ENCODE data around the gene DHRS7B.
A peak's percentile ranks its signal among the peaks of the same experiment; 100 is the strongest.

DHRS7B gene

GRCh38 chr17:21085707-21086106 is 41.1 kb upstream of the DHRS7B start:
- peaks cover 0 to 3% (median 0%) of the 10 kb centered on the region in 5 experiments for H3K9me3 ChIP-seq (ENCODE audit: control extremely low read depth in 1 of 5, control insufficient read depth in 4 of 5, insufficient read depth in 2 of 5, low read depth in 1 of 5, low read length in 4 of 5)
- no peaks in the 10 kb centered on the region for H3K27me3 ChIP-seq (replicated peaks in 2 of 5; ENCODE audit: control insufficient read depth in 4 of 5, insufficient read depth in 5 of 5, low read length in 4 of 5)
- WGBS (ENCODE audit: insufficient coverage): 84% methylated on average over 15 of the region's 32 CpGs
- POLR2A ChIA-PET: no interaction called here
- no peak overlapping the region for H3K27ac ChIP-seq (ENCODE audit: insufficient read depth in 1 of 2, low read depth in 1 of 2, low read length in 2 of 2, poor library complexity in 1 of 2, severe bottlenecking in 2 of 2)
- peaks cover 0 to under 1% (median 0%) of the 10 kb centered on the region in 4 experiments for H3K4me1 ChIP-seq (ENCODE audit: control extremely low read depth in 1 of 4, control insufficient read depth in 4 of 4, insufficient read depth in 4 of 4, low read length in 3 of 4)
- DNase-seq: no peak
- CTCF ChIA-PET: interaction anchor here (0.8 kb wide), 1 partner anchor 13 kb away, joined by 3 read pairs; no protein-coding TSS in a partner anchor
- no peaks in the 10 kb centered on the region for H3K36me3 ChIP-seq (ENCODE audit: control insufficient read depth in 4 of 4, insufficient read depth in 4 of 4, low read length in 3 of 4)
- H3K4me3 ChIP-seq (ENCODE audit: control insufficient read depth in 1 of 7, extremely low read depth in 1 of 7, insufficient read depth in 4 of 7, low read depth in 2 of 7, low read length in 6 of 7): no peak overlapping the region

GRCh38 chr17:21089145-21089544 is 37.6 kb upstream of the DHRS7B start:
- H3K9me3 ChIP-seq (ENCODE audit: control extremely low read depth in 1 of 5, control insufficient read depth in 4 of 5, insufficient read depth in 2 of 5, low read depth in 1 of 5, low read length in 4 of 5): no peaks in the 10 kb centered on the region
- H3K36me3 ChIP-seq (ENCODE audit: control insufficient read depth in 4 of 4, insufficient read depth in 4 of 4, low read length in 3 of 4): no peaks in the 10 kb centered on the region
- POLR2A ChIA-PET: no interaction called here
- DNase-seq: no peak
- WGBS (ENCODE audit: insufficient coverage): 86% methylated on average over 1 of the region's 1 CpG
- peaks cover 0 to 6% (median 2%) of the 10 kb centered on the region in 4 experiments for H3K4me1 ChIP-seq (ENCODE audit: control extremely low read depth in 1 of 4, control insufficient read depth in 4 of 4, insufficient read depth in 4 of 4, low read length in 3 of 4)
- H3K27ac ChIP-seq (ENCODE audit: insufficient read depth in 1 of 2, low read depth in 1 of 2, low read length in 2 of 2, poor library complexity in 1 of 2, severe bottlenecking in 2 of 2): no peak overlapping the region
- no peak overlapping the region for H3K4me3 ChIP-seq (ENCODE audit: control insufficient read depth in 1 of 7, extremely low read depth in 1 of 7, insufficient read depth in 4 of 7, low read depth in 2 of 7, low read length in 6 of 7)
- CTCF ChIA-PET: no interaction called here
- no peaks in the 10 kb centered on the region for H3K27me3 ChIP-seq (replicated peaks in 2 of 5; ENCODE audit: control insufficient read depth in 4 of 5, insufficient read depth in 5 of 5, low read length in 4 of 5)

GRCh38 chr17:21089933-21090901 is 36.5 kb upstream of the DHRS7B start:
- Histone ChIP-seq H3K4me3 (ENCODE audit: control insufficient read depth in 1 of 7, extremely low read depth in 1 of 7, insufficient read depth in 4 of 7, low read depth in 2 of 7, low read length in 6 of 7) (no peak overlapping the region), H3K9me3 (ENCODE audit: control extremely low read depth in 1 of 5, control insufficient read depth in 4 of 5, insufficient read depth in 2 of 5, low read depth in 1 of 5, low read length in 4 of 5) (no peaks in the 10 kb centered on the region), H3K36me3 (ENCODE audit: control insufficient read depth in 4 of 4, insufficient read depth in 4 of 4, low read length in 3 of 4) (no peaks in the 10 kb centered on the region), H3K27me3 (replicated peaks in 2 of 5; ENCODE audit: control insufficient read depth in 4 of 5, insufficient read depth in 5 of 5, low read length in 4 of 5) (no peaks in the 10 kb centered on the region), H3K27ac (ENCODE audit: insufficient read depth in 1 of 2, low read depth in 1 of 2, low read length in 2 of 2, poor library complexity in 1 of 2, severe bottlenecking in 2 of 2) (no peak overlapping the region), H3K4me1 (ENCODE audit: control extremely low read depth in 1 of 4, control insufficient read depth in 4 of 4, insufficient read depth in 4 of 4, low read length in 3 of 4) (peaks cover 0 to 6% (median 2%) of the 10 kb centered on the region in 4 experiments)
- ChIA-PET POLR2A (no interaction called here), CTCF (no interaction called here)
- no peak for DNase-seq
- WGBS (ENCODE audit: insufficient coverage): 78% methylated on average over 1 of the region's 7 CpGs

- no peak overlapping the region for H3K27ac ChIP-seq (ENCODE audit: insufficient read depth in 1 of 2, low read depth in 1 of 2, low read length in 2 of 2, poor library complexity in 1 of 2, severe bottlenecking in 2 of 2)
- CTCF ChIA-PET: interaction anchor here (1.0 to 2.3 kb wide), 6 partner anchors 9 to 47 kb away, joined by 3 to 8 read pairs (median 5); no protein-coding TSS in a partner anchor
- no peaks in the 10 kb centered on the region for H3K9me3 ChIP-seq (ENCODE audit: control extremely low read depth in 1 of 5, control insufficient read depth in 4 of 5, insufficient read depth in 2 of 5, low read depth in 1 of 5, low read length in 4 of 5)
- POLR2A ChIA-PET: no interaction called here
- H3K4me3 ChIP-seq (ENCODE audit: control insufficient read depth in 1 of 7, extremely low read depth in 1 of 7, insufficient read depth in 4 of 7, low read depth in 2 of 7, low read length in 6 of 7): no peak overlapping the region
- peaks cover 0 to 6% (median 2%) of the 10 kb centered on the region in 4 experiments for H3K4me1 ChIP-seq (ENCODE audit: control extremely low read depth in 1 of 4, control insufficient read depth in 4 of 4, insufficient read depth in 4 of 4, low read length in 3 of 4)
- no peaks in the 10 kb centered on the region for H3K27me3 ChIP-seq (replicated peaks in 2 of 5; ENCODE audit: control insufficient read depth in 4 of 5, insufficient read depth in 5 of 5, low read length in 4 of 5)
- no peaks in the 10 kb centered on the region for H3K36me3 ChIP-seq (ENCODE audit: control insufficient read depth in 4 of 4, insufficient read depth in 4 of 4, low read length in 3 of 4)
- 22% methylated on average over 3 of the region's 4 CpGs for WGBS (ENCODE audit: insufficient coverage)
- DNase-seq: peak; percentile 34 to 73 (median 64)
Measured at GRCh38 chr17:21090902-21091618, 35.7 kb upstream of the DHRS7B start.

GRCh38 chr17:21094298-21094704 is 32.5 kb upstream of the DHRS7B start:
- no peaks in the 10 kb centered on the region for H3K36me3 ChIP-seq (ENCODE audit: control insufficient read depth in 4 of 4, insufficient read depth in 4 of 4, low read length in 3 of 4)
- H3K4me1 ChIP-seq (ENCODE audit: control extremely low read depth in 1 of 4, control insufficient read depth in 4 of 4, insufficient read depth in 4 of 4, low read length in 3 of 4): peaks cover 5 to 13% (median 7%) of the 10 kb centered on the region in 4 experiments
- CTCF ChIA-PET: interaction anchor here (0.6 to 1.6 kb wide), 4 partner anchors 15 to 211 kb away, joined by 4 to 6 read pairs (median 5); no protein-coding TSS in a partner anchor
- H3K4me3 ChIP-seq (ENCODE audit: control insufficient read depth in 1 of 7, extremely low read depth in 1 of 7, insufficient read depth in 4 of 7, low read depth in 2 of 7, low read length in 6 of 7): no peak overlapping the region
- no peaks in the 10 kb centered on the region for H3K9me3 ChIP-seq (ENCODE audit: control extremely low read depth in 1 of 5, control insufficient read depth in 4 of 5, insufficient read depth in 2 of 5, low read depth in 1 of 5, low read length in 4 of 5)
- WGBS (ENCODE audit: insufficient coverage): 100% methylated on average over 4 of the region's 5 CpGs
- no peaks in the 10 kb centered on the region for H3K27me3 ChIP-seq (replicated peaks in 2 of 5; ENCODE audit: control insufficient read depth in 4 of 5, insufficient read depth in 5 of 5, low read length in 4 of 5)
- POLR2A ChIA-PET: no interaction called here
- no peak overlapping the region for H3K27ac ChIP-seq (ENCODE audit: insufficient read depth in 1 of 2, low read depth in 1 of 2, low read length in 2 of 2, poor library complexity in 1 of 2, severe bottlenecking in 2 of 2)
- DNase-seq: no peak

- Histone ChIP-seq H3K36me3 (ENCODE audit: control insufficient read depth in 4 of 4, insufficient read depth in 4 of 4, low read length in 3 of 4) (no peaks in the 10 kb centered on the region), H3K9me3 (ENCODE audit: control extremely low read depth in 1 of 5, control insufficient read depth in 4 of 5, insufficient read depth in 2 of 5, low read depth in 1 of 5, low read length in 4 of 5) (no peaks in the 10 kb centered on the region), H3K27ac (ENCODE audit: insufficient read depth in 1 of 2, low read depth in 1 of 2, low read length in 2 of 2, poor library complexity in 1 of 2, severe bottlenecking in 2 of 2) (no peak overlapping the region), H3K4me1 (ENCODE audit: control extremely low read depth in 1 of 4, control insufficient read depth in 4 of 4, insufficient read depth in 4 of 4, low read length in 3 of 4) (peaks cover 7 to 18% (median 13%) of the 10 kb centered on the region in 4 experiments), H3K4me3 (ENCODE audit: control insufficient read depth in 1 of 7, extremely low read depth in 1 of 7, insufficient read depth in 4 of 7, low read depth in 2 of 7, low read length in 6 of 7) (no peak overlapping the region), H3K27me3 (replicated peaks in 2 of 5; ENCODE audit: control insufficient read depth in 4 of 5, insufficient read depth in 5 of 5, low read length in 4 of 5) (no peaks in the 10 kb centered on the region)
- POLR2A ChIA-PET: no interaction called here
- DNase-seq: no peak
- CTCF ChIA-PET: interaction anchor here (1.0 to 1.6 kb wide), 4 partner anchors 16 to 117 kb away, joined by 3 to 6 read pairs (median 3); no protein-coding TSS in a partner anchor
- no CpG with 5 or more reads among the region's 3 CpGs for WGBS (ENCODE audit: insufficient coverage)
Measured at GRCh38 chr17:21095735-21096134, 31.0 kb upstream of the DHRS7B start.
